ENCODE results near the gene GPX4.
"Not testable (repeated sequence)": the region's sequence is repeated elsewhere in the genome, so short reads cannot be mapped to it uniquely, and the experiment has no call there.

GPX4 gene

GRCh38 chr19:1113986-1114483 is 10.2 kb downstream of the GPX4 start:
- DNase-seq (ENCODE audit: low read depth), result no peak

GRCh38 chr19:1114728-1115127 is 10.9 kb downstream of the GPX4 start:
- not testable (repeated sequence) for DNase-seq (ENCODE audit: low read depth)

GRCh38 chr19:1115646-1116420 is 12.0 kb downstream of the GPX4 start:
- DNase-seq (ENCODE audit: low read depth), result no peak

DNA sequence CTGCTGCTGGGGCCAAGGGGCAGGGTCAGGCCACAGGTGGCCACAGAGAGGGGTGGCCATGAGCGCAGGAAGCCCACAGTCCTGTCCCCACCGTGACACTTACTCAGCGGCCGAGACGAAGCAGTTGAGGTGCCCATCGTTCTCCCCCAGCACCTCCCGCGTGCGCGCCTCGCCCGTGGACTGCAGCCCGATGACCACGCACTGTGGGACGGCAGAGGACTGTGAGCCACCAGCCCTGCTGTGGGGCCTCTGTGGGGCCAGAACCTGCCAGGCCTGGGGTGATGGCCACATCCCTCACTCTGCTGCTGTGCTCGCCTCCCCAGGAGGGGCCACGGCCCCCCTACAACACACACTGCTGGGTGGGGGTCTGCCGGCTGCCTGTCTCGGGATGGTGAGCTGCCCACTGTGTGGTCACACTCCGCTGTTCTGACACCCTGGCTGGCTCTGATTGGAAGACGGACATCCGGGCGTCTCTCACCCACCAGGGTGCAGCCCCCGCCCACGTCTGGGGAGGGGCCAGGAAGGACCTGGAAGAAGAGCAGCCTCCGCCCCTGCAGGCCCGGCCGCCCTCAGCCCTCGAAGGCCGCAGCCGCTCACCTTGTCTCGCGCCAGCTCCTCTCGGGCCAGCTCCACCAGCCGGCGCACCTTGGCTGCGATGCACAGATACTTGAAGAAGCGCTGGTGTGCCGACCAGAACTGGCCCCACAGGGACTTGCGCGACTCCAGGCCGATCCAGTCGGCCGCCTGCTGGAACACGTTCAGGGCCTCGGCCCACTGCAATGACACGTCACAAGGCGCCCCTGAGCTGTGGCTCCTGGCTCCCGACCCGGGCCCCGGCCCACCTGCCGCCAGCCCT is 13.2 kb downstream of the GPX4 start:
- no peak for DNase-seq (ENCODE audit: low read depth)

GRCh38 chr19:1117654-1118053 is 13.9 kb downstream of the GPX4 start:
- DNase-seq (ENCODE audit: low read depth), result no peak

DNA sequence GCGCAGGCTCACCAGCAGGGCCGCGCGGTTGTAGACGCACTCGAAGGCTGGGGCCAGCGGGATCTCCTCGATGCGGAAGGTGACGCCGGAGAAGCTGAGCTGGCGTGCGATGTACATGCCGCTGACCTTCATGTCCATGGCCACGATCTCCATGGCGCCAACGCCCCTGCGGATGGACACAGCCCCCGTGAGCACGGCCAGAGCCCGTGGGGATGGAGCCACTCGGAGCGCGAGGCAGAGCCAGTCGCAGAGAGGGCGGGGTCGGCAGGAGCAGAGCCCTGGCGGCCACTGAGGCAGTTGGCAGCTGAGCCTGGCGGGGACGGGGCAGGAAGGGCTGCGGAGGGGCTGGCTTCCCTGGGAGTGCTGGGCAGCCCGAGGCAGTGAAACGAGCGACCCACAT is 15.2 kb downstream of the GPX4 start:
- DNase-seq (ENCODE audit: low read depth), result no peak

DNA sequence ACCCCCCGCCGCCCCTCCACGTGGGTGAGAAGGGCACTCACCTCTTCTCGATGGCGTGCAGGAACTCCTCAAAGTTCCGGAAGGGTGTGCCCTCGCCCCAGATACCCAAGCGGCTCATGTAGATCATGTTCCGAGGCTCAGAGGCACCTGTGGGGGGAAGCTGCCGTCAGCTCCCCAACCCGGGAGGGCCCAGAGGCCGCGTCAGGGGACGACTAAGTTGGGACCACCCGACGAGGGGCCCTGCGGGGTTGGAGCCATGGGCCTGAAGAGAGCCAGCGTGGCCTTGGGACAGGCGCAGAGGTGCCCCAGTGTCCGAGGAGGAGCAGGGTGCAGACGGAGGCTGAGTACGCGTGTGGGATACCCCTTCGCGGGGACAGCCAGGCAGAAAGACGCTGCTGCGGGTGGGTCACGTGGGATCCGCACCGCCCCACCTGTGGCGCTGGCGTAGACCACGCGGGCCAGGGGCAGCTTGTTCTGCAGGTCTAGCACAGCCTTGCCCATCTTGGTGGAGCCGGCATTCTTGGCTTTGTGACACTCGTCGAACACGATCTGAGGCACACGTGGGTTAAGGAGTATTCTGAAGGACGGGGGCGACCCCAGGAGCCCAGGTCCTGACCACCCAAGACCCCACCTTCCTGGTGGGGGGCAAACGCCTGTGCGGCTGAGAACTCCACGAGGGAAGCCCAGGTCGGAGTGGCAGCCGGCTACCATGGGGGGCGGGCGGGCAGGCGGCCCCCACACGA is 15.9 kb downstream of the GPX4 start:
- no peak for DNase-seq (ENCODE audit: low read depth)

DNA sequence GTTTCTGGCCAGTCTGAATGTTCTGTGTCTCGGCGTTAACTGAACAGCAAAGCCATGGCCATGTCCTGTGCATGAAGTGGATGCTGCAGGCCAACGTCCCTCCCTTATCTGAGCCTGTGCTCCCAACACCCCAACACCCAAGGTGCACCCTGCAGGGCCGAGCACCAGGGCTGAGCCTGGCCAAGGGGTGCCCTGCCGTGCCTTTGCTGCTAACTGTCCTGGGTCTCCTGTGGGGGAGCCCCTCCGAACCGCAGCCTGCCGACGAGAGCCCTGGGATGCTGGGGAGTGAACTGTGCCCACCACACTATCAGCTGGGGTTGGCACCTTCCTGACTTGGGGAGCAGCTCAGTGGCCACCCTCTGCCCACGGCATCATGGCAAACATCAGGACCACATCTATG is 17.6 kb downstream of the GPX4 start:
- no peak for DNase-seq (ENCODE audit: low read depth)

DNA sequence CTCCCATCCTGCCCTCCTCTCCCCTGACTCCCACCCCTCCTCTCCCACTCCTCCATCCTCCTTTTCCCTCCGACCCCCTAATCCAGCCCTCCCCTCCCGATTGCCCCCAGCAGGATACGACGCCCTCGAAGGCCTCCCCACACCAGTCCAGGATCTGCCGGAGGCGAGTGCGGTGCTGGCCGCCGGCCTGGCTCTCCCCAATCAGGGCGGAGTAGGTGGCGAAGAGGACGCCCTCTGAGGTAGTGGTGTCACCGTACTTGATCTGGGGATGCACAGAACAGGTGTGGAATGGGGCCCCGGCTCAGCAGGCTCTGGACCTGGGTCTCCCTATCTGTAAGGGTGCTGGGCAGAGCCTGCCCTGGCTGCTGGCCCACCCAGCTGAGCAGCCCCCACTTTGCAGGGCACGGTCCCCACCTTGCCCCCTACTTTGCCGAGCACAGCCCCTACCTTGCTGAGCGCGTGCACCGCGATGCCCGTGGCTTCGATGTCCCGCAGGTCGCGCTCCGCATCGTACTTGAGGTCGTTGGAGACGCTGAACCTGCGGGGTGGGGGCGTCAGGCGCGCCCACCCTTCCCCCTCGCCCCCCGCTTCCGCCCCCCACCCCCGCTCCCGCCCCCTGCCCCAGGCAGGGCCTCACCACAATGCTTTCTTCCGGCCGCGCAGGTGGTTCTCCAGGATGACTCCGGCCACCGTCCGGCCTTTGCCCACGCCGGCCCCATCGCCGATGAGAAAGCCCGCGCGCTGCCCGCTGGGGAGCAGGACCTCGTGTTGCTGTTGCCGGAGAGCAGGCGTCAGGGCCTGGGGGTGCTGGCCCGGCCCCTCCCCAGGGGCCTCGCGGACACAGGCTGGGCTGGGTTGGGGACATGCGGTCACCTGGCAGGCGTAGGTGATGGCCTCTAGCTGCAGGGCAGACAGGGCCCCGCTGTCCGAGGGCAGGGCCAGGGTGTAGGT is 18.5 kb downstream of the GPX4 start:
- no peak for DNase-seq (ENCODE audit: low read depth)

DNA sequence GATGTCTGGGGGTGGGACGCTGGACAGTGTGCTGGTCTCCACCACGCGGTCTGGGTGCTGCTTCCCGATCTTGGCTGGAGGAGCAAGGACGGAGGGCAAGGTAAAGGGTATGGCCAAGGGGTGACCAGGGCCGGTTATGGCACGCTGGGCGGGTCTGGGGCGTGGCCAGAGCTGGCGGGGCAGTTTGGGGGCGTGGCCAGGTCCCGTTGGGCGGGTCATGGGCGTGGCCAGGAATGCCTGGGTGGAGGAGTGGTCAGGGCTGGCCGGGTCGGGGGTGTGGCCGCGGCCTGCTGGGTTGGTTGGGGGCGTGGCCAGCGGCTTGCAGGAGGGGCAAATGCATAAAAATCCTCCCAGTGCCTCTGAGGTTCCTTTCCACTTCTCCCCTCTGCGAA is 19.2 kb downstream of the GPX4 start:
- no peak for DNase-seq (ENCODE audit: low read depth)

- no peak for DNase-seq (ENCODE audit: low read depth)
These were observed 19.6 kb downstream of the GPX4 start for GRCh38 chr19:1123381-1123780.

DNA sequence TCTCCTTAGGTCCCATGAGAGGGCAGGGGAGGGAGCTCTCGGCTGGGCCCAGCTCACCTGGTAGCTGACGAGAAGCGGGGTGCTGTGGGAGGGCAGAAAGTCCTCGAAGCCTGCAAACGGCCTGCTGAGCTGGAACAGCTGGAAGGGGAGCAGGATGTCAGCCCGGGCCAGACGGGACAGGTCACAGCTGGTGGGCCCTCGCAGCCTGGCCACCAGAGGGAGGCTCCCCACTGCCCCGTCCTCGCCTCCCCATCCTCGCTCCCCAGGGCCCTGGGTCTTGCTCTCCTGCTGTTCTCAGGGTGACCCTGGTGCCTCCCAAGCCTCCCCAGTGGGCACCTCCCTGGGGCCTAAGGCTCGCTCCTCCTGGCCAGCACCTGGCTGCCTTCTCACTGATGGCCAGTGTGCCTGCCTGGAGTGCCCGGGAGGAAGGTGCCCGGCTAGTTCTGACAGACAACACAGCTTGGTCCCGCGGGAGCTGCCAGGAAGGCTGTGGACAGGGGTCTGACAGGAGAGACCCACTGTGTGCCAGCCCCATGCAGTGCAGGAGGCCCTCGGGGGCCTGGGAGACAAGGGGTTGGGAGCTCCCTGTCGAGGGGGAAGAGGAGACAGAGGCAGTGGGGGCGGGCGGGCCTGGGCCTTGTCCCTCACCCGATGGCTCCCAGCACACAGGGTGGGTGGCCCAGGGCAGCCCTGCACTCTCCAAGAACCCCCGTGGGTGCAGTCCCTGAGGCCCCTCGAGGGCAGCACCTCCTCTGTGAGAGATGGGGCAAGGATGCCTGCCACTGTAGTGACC is 20.3 kb downstream of the GPX4 start:
- no peak for DNase-seq (ENCODE audit: low read depth)

GRCh38 chr19:1125601-1126467 is 22.0 kb downstream of the GPX4 start:
- no peak for DNase-seq (ENCODE audit: low read depth)

- DNase-seq (ENCODE audit: low read depth), result no peak
These were observed 23.4 kb downstream of the GPX4 start for GRCh38 chr19:1126984-1127760.

GRCh38 chr19:1128106-1128505 is 24.3 kb downstream of the GPX4 start:
- DNase-seq (ENCODE audit: low read depth), result no peak

GRCh38 chr19:1129084-1129483 is 25.3 kb downstream of the GPX4 start:
- DNase-seq (ENCODE audit: low read depth), result not testable (repeated sequence)

- no peak for DNase-seq (ENCODE audit: low read depth)
These were observed 25.7 kb downstream of the GPX4 start for GRCh38 chr19:1129535-1129934.
